Endothelial cell of umbilical vein (primary cell): ENCODE data around the gene CCDC157. TPM values are rescaled to one million over a fixed set of nuclear protein-coding genes. Genes with fewer than 3 reads are reported as not detected.

ENCODE experiments used
- BruUV-seq: library from RNA; stranded (reverse); fragments of 400-500 nt; replicated peaks from 2 replicates; lab custom pipeline; 2021; lab: Mats Ljungman, UMichigan
- CTCF ChIA-PET: fragments of 300-600, 350-600 bp; sonication (Branson Sonifier 250); formaldehyde crosslinking; loops from one replicate; lab custom pipeline; 2021; ENCODE audit warnings: antibody characterized with exemption, inconsistent platforms; lab: Charles Lee
- POLR2A ChIA-PET: fragments of 300-600, 350-600 bp; sonication (Branson Sonifier 250); formaldehyde crosslinking; loops from one replicate; lab custom pipeline; 2021; ENCODE audit warnings: antibody characterized with exemption, inconsistent platforms; lab: Charles Lee
- DNase-seq: peaks from one replicate; pipeline ENCODE4 v3.0.0-alpha.2; 2011; ENCODE audit warnings: low read depth, low spot score
- FAIRE-seq: peaks from 2 replicates; lab custom pipeline; 2011; peaks lifted over from hg19 to GRCh38; lab: Jason Lieb, UNC
- H2AFZ ChIP-seq: 2 replicates; pipeline ENCODE4 v1.6.0; 2012; ENCODE audit warnings: low read depth, low read length, control low read depth, inconsistent platforms
- H3K27ac ChIP-seq: 2 replicates; pipeline ENCODE4 v1.5.1; 2011; ENCODE audit warnings: low read depth, mild to moderate bottlenecking, control low read depth, low read length, moderate library complexity; ENCODE audit not compliant: insufficient read depth
- H3K27me3 ChIP-seq, 2 experiments: 2 replicates each; pipeline versions ENCODE4 v1.6.0 to v1.6.1; 2011; ENCODE audit warnings: low read length in 2 of 2, mixed read lengths in 1 of 2; ENCODE audit not compliant: control insufficient read depth in 2 of 2, insufficient read depth in 2 of 2
- H3K36me3 ChIP-seq, 2 experiments: 2 replicates in 1 of 2; 3 replicates in 1 of 2; pipeline ENCODE4 v1.5.1; 2011; ENCODE audit warnings: low read length in 2 of 2, mild to moderate bottlenecking in 1 of 2, moderate library complexity in 1 of 2; ENCODE audit not compliant: control insufficient read depth in 2 of 2, insufficient read depth in 2 of 2; ENCODE audit errors: extremely low read depth in 1 of 2
- H3K4me1 ChIP-seq: 3 replicates; pipeline ENCODE4 v1.5.1; 2011; ENCODE audit warnings: mild to moderate bottlenecking, low read length; ENCODE audit not compliant: control insufficient read depth, insufficient read depth; ENCODE audit errors: extremely low read depth
- H3K4me2 ChIP-seq: 2 replicates; pipeline ENCODE4 v1.6.1; 2011; ENCODE audit warnings: low read length, control low read depth, mixed read lengths; ENCODE audit not compliant: insufficient read depth
- H3K4me3 ChIP-seq, 3 experiments: fragments of 200-600 bp in 1 of 3; sonication (generic), shearing (Covaris generic) in 1 of 3; replicated peaks in 1 of 3; 2 replicates each; pipeline ENCODE4 v1.5.1; 2011 to 2016; ENCODE audit warnings: control low read depth in 3 of 3, low read length in 3 of 3, mild to moderate bottlenecking in 2 of 3, inconsistent platforms in 1 of 3, low read depth in 1 of 3, moderate library complexity in 1 of 3; ENCODE audit not compliant: insufficient read depth in 1 of 3
- H3K79me2 ChIP-seq: 2 replicates; pipeline ENCODE4 v1.6.0; 2012; ENCODE audit warnings: low read length, inconsistent platforms; ENCODE audit not compliant: control insufficient read depth, insufficient read depth
- H3K9ac ChIP-seq: replicated peaks from 2 replicates; pipeline ENCODE3; 2011; ENCODE audit warnings: low read length, control low read depth; ENCODE audit not compliant: insufficient read depth; ENCODE audit errors: extremely low read depth
- H3K9me1 ChIP-seq: replicated peaks from 3 replicates; pipeline ENCODE4 v1.6.0; 2011; ENCODE audit warnings: mild to moderate bottlenecking, low read length; ENCODE audit not compliant: control insufficient read depth, insufficient read depth; ENCODE audit errors: extremely low read depth
- H3K9me3 ChIP-seq: replicated peaks from 2 replicates; pipeline ENCODE4 v1.5.1; 2012; ENCODE audit warnings: low read length, inconsistent platforms; ENCODE audit not compliant: control insufficient read depth, insufficient read depth
- H4K20me1 ChIP-seq: replicated peaks from 2 replicates; pipeline ENCODE3; 2011; ENCODE audit warnings: mild to moderate bottlenecking, low read length; ENCODE audit not compliant: control insufficient read depth, insufficient read depth; ENCODE audit errors: extremely low read depth
- CTCF ChIP-seq, 2 donors: IDR thresholded peaks; 1 replicate in 1 of 2; 2 replicates in 1 of 2; pipeline ENCODE4 v1.5.1; 2011; ENCODE audit warnings: low read length in 2 of 2, mild to moderate bottlenecking in 2 of 2, moderate library complexity in 2 of 2, control low read depth in 1 of 2, inconsistent platforms in 1 of 2, low read depth in 1 of 2; ENCODE audit not compliant: insufficient read depth in 1 of 2; ENCODE audit errors: extremely low read depth in 1 of 2
- EZH2 ChIP-seq: IDR thresholded peaks from 2 replicates; pipeline ENCODE4 v1.6.1; 2012; ENCODE audit warnings: borderline replicate concordance, low read depth, mild to moderate bottlenecking, moderate library complexity, low read length, inconsistent platforms; ENCODE audit not compliant: severe bottlenecking
- FOS ChIP-seq: IDR thresholded peaks from 2 replicates; pipeline ENCODE4 v1.6.1; 2011; ENCODE audit warnings: mild to moderate bottlenecking, low read length, moderate library complexity, borderline replicate concordance; ENCODE audit not compliant: insufficient read depth
- GATA2 ChIP-seq: IDR thresholded peaks from 2 replicates; pipeline ENCODE4 v1.7.0; 2011; ENCODE audit warnings: low read depth, mild to moderate bottlenecking, moderate library complexity, mixed read lengths, low read length; ENCODE audit not compliant: insufficient read length, insufficient read depth
- JUN ChIP-seq: IDR thresholded peaks from 2 replicates; pipeline ENCODE4 v1.6.1; 2011; ENCODE audit warnings: borderline replicate concordance, low read depth; ENCODE audit not compliant: insufficient read length, insufficient read depth
- MAX ChIP-seq: IDR thresholded peaks from 2 replicates; pipeline ENCODE4 v1.6.1; 2011; ENCODE audit not compliant: insufficient read depth, insufficient read length
- MYC ChIP-seq: IDR thresholded peaks from one replicate; pipeline ENCODE4 v1.6.1; 2011; ENCODE audit warnings: mild to moderate bottlenecking, low read depth, low read length
- POLR2A ChIP-seq: IDR thresholded peaks from 2 replicates; pipeline ENCODE4 v1.6.1; 2012; ENCODE audit warnings: low read depth, mild to moderate bottlenecking, control low read depth, low read length
- POLR2AphosphoS5 ChIP-seq: IDR thresholded peaks from 2 replicates; pipeline ENCODE4 v1.6.1; 2012; ENCODE audit warnings: low read depth, mild to moderate bottlenecking, control low read depth, low read length, moderate library complexity; ENCODE audit not compliant: insufficient read depth
- dilution Hi-C: fragments of 300-500 bp; cut with MboI; formaldehyde crosslinking; loops from one replicate; pipeline ENCODE4 v1.15.0; 2019; ENCODE audit warnings: low sequenced_read_pairs; ENCODE audit not compliant: extremely low pct_ligation_motif_present
- intact Hi-C: fragments of 100-400 bp; cut with micrococcal nuclease; formaldehyde crosslinking; loops from one replicate; pipeline ENCODE4 v1.10.0; 2022
- polyA plus RNA-seq, 4 experiments: library from polyadenylated mRNA; depleted of rRNA in 3 of 4; stranded (reverse) in 3 of 4; unstranded in 1 of 4; fragments of >200 nt; gene quantifications; 2 replicates each; pipeline versions ENCODE4 v1.2.1 to v1.2.3, GENCODE V29; 2011 to 2012; ENCODE audit warnings: missing spikeins in 1 of 4
- total RNA-seq: library from RNA; stranded (reverse); gene quantifications from 2 replicates; pipeline ENCODE4 v1.2.3, GENCODE V29; 2021

Gene CCDC157
- total and polyA plus RNA-seq, 2 donors (not counting 3 experiments of a cell fraction or from before 2014, with no cell fraction given), result 2.1 to 3.1 TPM

GRCh38 chr22:30362651-30363281 lies 6.0 kb downstream of the CCDC157 start:
- Histone ChIP-seq H3K4me1 (no peaks in the 10 kb centered on the region), H3K4me2 (no peak overlapping the region), H3K4me3 (no peak overlapping the region), H3K9me3 (no peaks in the 10 kb centered on the region), H3K9ac (no peak overlapping the region), H3K27ac (no peak overlapping the region), H3K9me1 (no peaks in the 10 kb centered on the region), H3K36me3 (no peaks in the 10 kb centered on the region), H2AFZ (no peak overlapping the region), H4K20me1 (no peaks in the 10 kb centered on the region), H3K27me3 (no peaks in the 10 kb centered on the region), H3K79me2 (no peaks in the 10 kb centered on the region)
- POLR2A ChIA-PET, result no interaction called here
- intact Hi-C loops (no loop called here), dilution Hi-C loops (no loop called here)
- no peak for FAIRE-seq
- no peak for DNase-seq
- CTCF ChIA-PET, result interaction anchor here (0.6 to 1.5 kb wide), 4 partner anchors 12 to 75 kb away, joined by 3 to 4 read pairs (median 3); partner anchors contain the start of gene RNF215
- no TSS peak for BruUV-seq
- no peak for TF ChIP-seq MAX
- no peak for TF ChIP-seq GATA2
- TF ChIP-seq POLR2A, result no peak
- no peak for TF ChIP-seq MYC
- TF ChIP-seq JUN, result no peak
- TF ChIP-seq FOS, result no peak
- no peak for TF ChIP-seq CTCF (IDR thresholded peaks at IDR 0.05; ENCODE audit: extremely low read depth in 1 of 2, insufficient read depth in 1 of 2, low read depth in 1 of 2, low read length in 2 of 2)
- no peak for TF ChIP-seq EZH2
- no peak for TF ChIP-seq POLR2AphosphoS5
